ENCODE results near the gene ARHGAP23.

- TF ChIP-seq CTCF (IDR thresholded peaks at IDR 0.05) (no peak), POLR2A (IDR thresholded peaks at IDR 0.05) (no peak)
Measured at GRCh38 chr17:38511150-38512108, 83.2 kb downstream of the ARHGAP23 start.

Data from thyroid gland (tissue), 4 donors.